WTC11 (cell line): ENCODE data around the gene ZNF879. TPM values are rescaled to one million over a fixed set of nuclear protein-coding genes. Genes with fewer than 3 reads are reported as not detected.

Experiments used
- ATAC-seq: fragments of 200-7000 bp; cut with Tn5 transposase; 2 replicates; pipeline ENCODE4 v1.10.0; 2021; ENCODE audit warnings: mild to moderate bottlenecking, moderate library complexity
- CTCF ChIA-PET: fragments of 300-600 bp; sonication (Branson Sonifier 250); formaldehyde crosslinking; loops from one replicate; lab custom pipeline; 2021; ENCODE audit warnings: antibody characterized with exemption; lab: Charles Lee
- POLR2A ChIA-PET: fragments of 350-600 bp; sonication (Branson Sonifier 250); formaldehyde crosslinking; loops from one replicate; lab custom pipeline; 2021; ENCODE audit warnings: antibody characterized with exemption; lab: Charles Lee
- DNase-seq: peaks from one replicate; pipeline ENCODE4 v3.0.0; 2021; ENCODE audit warnings: low spot score
- H3K27ac Mint-ChIP-seq: 2 replicates; pipeline ENCODE4 v1.8.0; 2021; ENCODE audit warnings: mixed read lengths
- H3K27me3 Mint-ChIP-seq: 2 replicates; pipeline ENCODE4 v1.8.0; 2021; ENCODE audit warnings: low read depth, mild to moderate bottlenecking, moderate library complexity, mixed read lengths
- H3K36me3 Mint-ChIP-seq: 2 replicates; pipeline ENCODE4 v1.8.0; 2021; ENCODE audit warnings: mixed read lengths
- H3K4me1 Mint-ChIP-seq: 2 replicates; pipeline ENCODE4 v1.8.0; 2022; ENCODE audit warnings: mixed read lengths
- H3K4me3 Mint-ChIP-seq: 2 replicates; pipeline ENCODE4 v1.8.0; 2021; ENCODE audit warnings: mild to moderate bottlenecking, moderate library complexity, mixed read lengths
- H3K9me3 Mint-ChIP-seq: 2 replicates; pipeline ENCODE4 v1.8.0; 2021; ENCODE audit warnings: mixed read lengths
- ATF6 ChIP-seq: sonication (generic); formaldehyde crosslinking; IDR thresholded peaks from 2 replicates; pipeline ENCODE4 v1.8.1; 2023; ENCODE audit warnings: mild to moderate bottlenecking, missing genetic modification reagents
- CREB1 ChIP-seq: sonication (generic); formaldehyde crosslinking; IDR thresholded peaks from 2 replicates; pipeline ENCODE4 v1.8.0; 2023; ENCODE audit warnings: mild to moderate bottlenecking, missing genetic modification reagents
- E2F4 ChIP-seq: sonication (generic); formaldehyde crosslinking; IDR thresholded peaks from 2 replicates; pipeline ENCODE4 v1.8.1; 2022; ENCODE audit warnings: low read depth, mild to moderate bottlenecking, moderate library complexity, missing genetic modification reagents, borderline replicate concordance
- E2F5 ChIP-seq: sonication (generic); formaldehyde crosslinking; IDR thresholded peaks from 2 replicates; pipeline ENCODE4 v1.8.1; 2022; ENCODE audit warnings: mild to moderate bottlenecking, moderate library complexity, missing genetic modification reagents
- EMX1 ChIP-seq: fragments of 250-450 bp; sonication (Bioruptor Pico); IDR thresholded peaks from 2 replicates; pipeline ENCODE4 v1.8.0; 2021; ENCODE audit warnings: mild to moderate bottlenecking
- ESRRA ChIP-seq: sonication (generic); formaldehyde crosslinking; IDR thresholded peaks from 2 replicates; pipeline ENCODE4 v1.8.1; 2022; ENCODE audit warnings: mild to moderate bottlenecking, missing genetic modification reagents, borderline replicate concordance
- MYBL2 ChIP-seq: sonication (generic); formaldehyde crosslinking; IDR thresholded peaks from 2 replicates; pipeline ENCODE4 v1.8.1; 2023; ENCODE audit warnings: mild to moderate bottlenecking, moderate library complexity, missing genetic modification reagents
- NFATC4 ChIP-seq: fragments of 250-450 bp; sonication (Bioruptor Pico); IDR thresholded peaks from 2 replicates; pipeline ENCODE4 v1.9.0; 2021; ENCODE audit warnings: mild to moderate bottlenecking
- NR2C2 ChIP-seq: sonication (generic); formaldehyde crosslinking; IDR thresholded peaks from 2 replicates; pipeline ENCODE4 v1.8.0; 2022; ENCODE audit warnings: mild to moderate bottlenecking, missing genetic modification reagents
- OVOL2 ChIP-seq: fragments of 250-450 bp; sonication (Bioruptor Pico); IDR thresholded peaks from 2 replicates; pipeline ENCODE4 v1.9.0; 2021; ENCODE audit warnings: mild to moderate bottlenecking, borderline replicate concordance
- SMAD4 ChIP-seq: sonication (generic); formaldehyde crosslinking; IDR thresholded peaks from 2 replicates; pipeline ENCODE4 v1.8.0; 2022; ENCODE audit warnings: mild to moderate bottlenecking, missing genetic modification reagents
- USF2 ChIP-seq: sonication (generic); formaldehyde crosslinking; IDR thresholded peaks from 2 replicates; pipeline ENCODE4 v1.8.1; 2023; ENCODE audit warnings: mild to moderate bottlenecking, missing genetic modification reagents, moderate library complexity
- ZNF396 ChIP-seq: fragments of 250-450 bp; sonication (Bioruptor Pico); IDR thresholded peaks from 2 replicates; pipeline ENCODE4 v1.8.0; 2021; ENCODE audit warnings: mild to moderate bottlenecking, moderate library complexity, borderline replicate concordance
- ZNF512 ChIP-seq: sonication (generic); formaldehyde crosslinking; IDR thresholded peaks from 2 replicates; pipeline ENCODE4 v1.8.1; 2022; ENCODE audit warnings: missing genetic modification reagents, borderline replicate concordance
- total RNA-seq: library from RNA; stranded (reverse); gene quantifications from 3 replicates; pipeline ENCODE4 v1.2.3, GENCODE V29; 2021

The ZNF879 gene
- total RNA-seq, 1 experiment from 2014 or later, result 5.2 TPM

- no peak for TF ChIP-seq E2F5 (CRISPR knock-in tag)
- no peak for TF ChIP-seq ZNF396
- TF ChIP-seq ATF6, result no peak
- TF ChIP-seq ESRRA, result no peak
- TF ChIP-seq MYBL2 (CRISPR knock-in tag), result no peak
- no peak for TF ChIP-seq SMAD4 (CRISPR knock-in tag)
- TF ChIP-seq CREB1, result no peak
- no peak for TF ChIP-seq EMX1 (CRISPR knock-in tag)
- no peak for TF ChIP-seq OVOL2 (CRISPR knock-in tag)
- no peak for TF ChIP-seq NR2C2
- no peak for TF ChIP-seq NFATC4 (CRISPR knock-in tag)
Measured at GRCh38 chr5:179079165-179079987, 55.8 kb downstream of the ZNF879 start (continued).

- DNase-seq, result no peak
- CTCF ChIA-PET, result no interaction called here
- Mint-ChIP-seq H3K9me3 (peaks cover 91% of the 10 kb centered on the region), H3K27me3 (peaks cover 53% of the 10 kb centered on the region), H3K4me1 (no peaks in the 10 kb centered on the region), H3K27ac (no peak overlapping the region), H3K36me3 (peaks cover 92% of the 10 kb centered on the region), H3K4me3 (no peak overlapping the region)
- no peak for ATAC-seq
- POLR2A ChIA-PET, result no interaction called here
- TF ChIP-seq E2F5 (CRISPR knock-in tag), result no peak
- no peak for TF ChIP-seq ZNF512 (CRISPR knock-in tag)
- no peak for TF ChIP-seq E2F4 (CRISPR knock-in tag)
- no peak for TF ChIP-seq USF2 (CRISPR knock-in tag)
- no peak for TF ChIP-seq SMAD4 (CRISPR knock-in tag)
Measured at GRCh38 chr5:179080724-179081123, 57.1 kb downstream of the ZNF879 start.

Other genes starting within 250 kb of the ZNF879 start
- gene ZNF354B, start 163.9 kb upstream of the ZNF879 start, total RNA-seq, result 22.1 to 26.2 TPM (median 25.0 TPM) in 3 replicates
- 1.0 to 2.0 TPM (median 1.7 TPM) in 3 replicates for gene ZFP2, start 127.9 kb upstream of the ZNF879 start, total RNA-seq
- 4.3 to 5.1 TPM (median 4.9 TPM) in 3 replicates for gene ZNF454, start 82.6 kb upstream of the ZNF879 start, total RNA-seq
- 0.05 to 0.33 TPM in 2 of 3 replicates, not detected in the other for gene GRM6, start 28.5 kb upstream of the ZNF879 start, total RNA-seq
- gene ZNF354C, start 36.6 kb downstream of the ZNF879 start, total RNA-seq, result 7.9 to 8.9 TPM (median 8.9 TPM) in 3 replicates